GM23338 (cell line): ENCODE data around the gene HDDC3. TPM values are rescaled to one million over a fixed set of nuclear protein-coding genes. Genes with fewer than 3 reads are reported as not detected.

ENCODE experiments used
- ATAC-seq: fragments of 200-7000 bp; cut with Tn5 transposase; 3 replicates; pipeline ENCODE4 v1.9.1; 2020
- DNase-seq: peaks from one replicate; pipeline ENCODE4 v3.0.0-alpha.2; 2015; ENCODE audit warnings: low spot score
- H2AFZ ChIP-seq: fragments of 200-600 bp; sonication (generic); 2 replicates; pipeline ENCODE4 v1.8.0; 2016; ENCODE audit warnings: antibody characterized with exemption, mild to moderate bottlenecking, moderate library complexity
- H3F3A ChIP-seq: fragments of 200-600 bp; sonication (generic); replicated peaks from 2 replicates; pipeline ENCODE4 v1.8.0; 2017; ENCODE audit warnings: antibody characterized with exemption, mixed run types, low read depth
- H3K27ac ChIP-seq: fragments of 200-600 bp; sonication (generic); 2 replicates; pipeline ENCODE4 v1.6.1; 2016; ENCODE audit warnings: low read depth
- H3K27me3 ChIP-seq: fragments of 200-600 bp; sonication (generic); 2 replicates; pipeline ENCODE4 v1.8.0; 2016; ENCODE audit warnings: mild to moderate bottlenecking, mixed run types, moderate library complexity; ENCODE audit not compliant: insufficient read depth
- H3K36me3 ChIP-seq: fragments of 200-600 bp; sonication (generic); 2 replicates; pipeline ENCODE4 v1.8.0; 2016; ENCODE audit warnings: mild to moderate bottlenecking; ENCODE audit not compliant: insufficient read depth
- H3K4me1 ChIP-seq: fragments of 200-600 bp; sonication (generic); 2 replicates; pipeline ENCODE4 v1.8.0; 2016; ENCODE audit warnings: mild to moderate bottlenecking, moderate library complexity; ENCODE audit not compliant: insufficient read depth
- H3K4me2 ChIP-seq: fragments of 200-600 bp; sonication (generic); 2 replicates; pipeline ENCODE4 v1.7.1; 2017; ENCODE audit warnings: mixed run types
- H3K4me3 ChIP-seq: fragments of 200-600 bp; sonication (generic); 2 replicates; pipeline ENCODE4 v1.6.1; 2016; ENCODE audit warnings: mixed run types
- H3K79me2 ChIP-seq: fragments of 200-600 bp; sonication (generic); replicated peaks from 2 replicates; pipeline ENCODE4 v1.8.0; 2017; ENCODE audit warnings: mild to moderate bottlenecking; ENCODE audit not compliant: insufficient read depth
- H3K9me2 ChIP-seq: fragments of 200-600 bp; sonication (generic); 2 replicates; pipeline ENCODE4 v1.8.0; 2017; ENCODE audit not compliant: insufficient read depth
- H4K20me1 ChIP-seq: fragments of 200-600 bp; sonication (generic); replicated peaks from 2 replicates; pipeline ENCODE4 v1.8.0; 2017; ENCODE audit warnings: mild to moderate bottlenecking; ENCODE audit not compliant: insufficient read depth
- H3K27ac Mint-ChIP-seq: 2 replicates; pipeline ENCODE4 v1.8.0; 2020; ENCODE audit warnings: inconsistent platforms, mild to moderate bottlenecking, moderate library complexity, mixed read lengths
- H3K27me3 Mint-ChIP-seq: 3 replicates; pipeline ENCODE4 v1.8.0; 2022; ENCODE audit warnings: low read depth, mild to moderate bottlenecking, moderate library complexity, mixed read lengths, inconsistent platforms; ENCODE audit not compliant: insufficient read depth, poor library complexity
- H3K36me3 Mint-ChIP-seq: 3 replicates; pipeline ENCODE4 v1.8.0; 2021; ENCODE audit warnings: low read depth, mild to moderate bottlenecking, inconsistent platforms, moderate library complexity, mixed read lengths
- H3K4me1 Mint-ChIP-seq: 3 replicates; pipeline ENCODE4 v1.8.0; 2020; ENCODE audit warnings: mild to moderate bottlenecking, inconsistent platforms, mixed read lengths
- H3K4me3 Mint-ChIP-seq: 3 replicates; pipeline ENCODE4 v1.8.0; 2021; ENCODE audit warnings: moderate library complexity, mild to moderate bottlenecking, inconsistent platforms, mixed read lengths
- H3K9me3 Mint-ChIP-seq: 3 replicates; pipeline ENCODE4 v1.8.0; 2020; ENCODE audit warnings: moderate library complexity, mild to moderate bottlenecking, inconsistent platforms, mixed read lengths
- CREB1 ChIP-seq: fragments of 250-450 bp; sonication (Bioruptor Pico); IDR thresholded peaks from 2 replicates; pipeline ENCODE4 v1.5.0; 2020; ENCODE audit warnings: low read depth, mild to moderate bottlenecking, moderate library complexity
- EZH2 ChIP-seq: fragments of 200-600 bp; sonication (generic); IDR thresholded peaks from one replicate; pipeline ENCODE4 v1.8.0; 2017; ENCODE audit warnings: antibody characterized with exemption, mild to moderate bottlenecking, low read depth; ENCODE audit not compliant: unreplicated experiment
- EZH2phosphoT487 ChIP-seq: fragments of 200-600 bp; sonication (generic); IDR thresholded peaks from one replicate; pipeline ENCODE4 v1.8.1; 2018; ENCODE audit warnings: antibody characterized with exemption; ENCODE audit not compliant: unreplicated experiment
- JUNB ChIP-seq: IDR thresholded peaks from one replicate; pipeline ENCODE4 v1.6.1; 2016; ENCODE audit warnings: antibody characterized with exemption; ENCODE audit not compliant: unreplicated experiment
- NANOG ChIP-seq: IDR thresholded peaks from 2 replicates; pipeline ENCODE4 v1.6.1; 2016; ENCODE audit warnings: antibody characterized with exemption, borderline replicate concordance
- POLR2AphosphoS5 ChIP-seq: IDR thresholded peaks from 2 replicates; pipeline ENCODE4 v1.6.1; 2016; ENCODE audit warnings: antibody characterized with exemption, low read depth
- REST ChIP-seq: IDR thresholded peaks from one replicate; pipeline ENCODE4 v1.6.1; 2018; ENCODE audit warnings: antibody characterized with exemption; ENCODE audit not compliant: unreplicated experiment
- STAT1 ChIP-seq: IDR thresholded peaks from one replicate; pipeline ENCODE4 v1.6.1; 2016; ENCODE audit warnings: antibody characterized with exemption; ENCODE audit not compliant: unreplicated experiment
- ZNF114 ChIP-seq: fragments of 250-450 bp; sonication (Bioruptor Pico); IDR thresholded peaks from 2 replicates; pipeline ENCODE4 v1.5.0; 2020; ENCODE audit warnings: mild to moderate bottlenecking, moderate library complexity
- ZNF331 ChIP-seq: fragments of 250-450 bp; sonication (Bioruptor Pico); IDR thresholded peaks from 2 replicates; pipeline ENCODE4 v1.5.0; 2020; ENCODE audit warnings: low read depth, mild to moderate bottlenecking, moderate library complexity
- ZNF462 ChIP-seq: fragments of 250-450 bp; sonication (Bioruptor Pico); IDR thresholded peaks from 2 replicates; pipeline ENCODE4 v1.5.0; 2020; ENCODE audit warnings: mild to moderate bottlenecking, moderate library complexity
- polyA plus RNA-seq: library from polyadenylated mRNA; unstranded; fragments of >200 nt; fragmentation: Nextera tagmentation; extraction: Ambion mirVana; gene quantifications from 2 replicates; pipeline ENCODE4 v1.2.1, GENCODE V29; 2016
- total RNA-seq: library from RNA; depleted of rRNA; stranded (reverse); fragments of >200 nt; shearing (Covaris generic); gene quantifications from 2 replicates; pipeline ENCODE4 v1.2.3, GENCODE V29; 2014
- TF ChIP-seq, protein P1 (sequence below): IDR thresholded peaks from 2 replicates; pipeline ENCODE4 v1.6.1; 2016; ENCODE audit warnings: antibody characterized with exemption
- TF ChIP-seq, protein P2 (sequence below), 2 experiments: fragments of 200-600 bp in 1 of 2; sonication (generic) in 1 of 2; conservative IDR thresholded peaks; 2 replicates each; pipeline versions ENCODE4 v1.5.1 to v1.6.1; 2016 to 2017; ENCODE audit warnings: antibody characterized with exemption in 2 of 2, low read depth in 2 of 2, mild to moderate bottlenecking in 2 of 2, moderate library complexity in 1 of 2

Gene HDDC3
- total and polyA plus RNA-seq, 2 experiments from 2014 or later: 17.4 to 19.0 TPM

DNA sequence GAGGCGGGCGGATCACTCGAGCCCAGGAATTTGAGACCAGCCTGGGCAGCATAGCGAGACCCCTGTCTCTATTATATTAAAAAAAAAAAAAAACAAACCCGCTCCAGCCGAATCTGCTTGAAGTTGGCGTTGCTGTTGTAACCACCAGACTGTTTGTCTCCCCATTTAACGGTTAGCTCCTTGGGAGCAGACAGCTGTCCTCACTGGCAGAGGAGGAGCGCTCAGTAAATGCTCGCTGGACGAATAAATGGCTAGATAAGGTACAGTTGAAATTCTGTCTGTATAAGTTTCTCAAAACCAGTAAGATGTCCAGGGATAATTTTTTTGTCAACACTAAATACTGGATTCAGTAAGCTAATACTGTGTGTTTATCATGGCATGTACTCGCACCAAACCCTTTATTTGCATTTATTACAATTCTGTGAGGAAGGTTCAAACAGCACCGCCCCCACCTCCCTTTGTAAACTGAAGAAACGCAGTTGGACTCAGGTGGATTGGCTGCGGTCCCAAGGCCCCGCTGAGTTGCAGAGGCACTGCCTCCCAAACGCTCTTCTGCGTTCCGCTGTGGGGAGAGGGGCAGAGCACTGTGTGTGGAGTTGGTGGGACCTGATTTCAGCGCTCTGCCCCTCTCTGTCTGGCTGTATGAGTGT lies 23.4 kb upstream of the HDDC3 start:
- H3K27me3 Mint-ChIP-seq: peaks cover 19% of the 10 kb centered on the region
- H3K9me2 ChIP-seq: no peaks in the 10 kb centered on the region
- peak overlapping the region; percentile 84 for H3K4me2 ChIP-seq
- H3K36me3 ChIP-seq: peaks cover 7% of the 10 kb centered on the region; the same call in 1 of the 2 replicates
- peak overlapping the region; percentile 83 for H3K4me3 Mint-ChIP-seq
- H3K27me3 ChIP-seq: no peaks in the 10 kb centered on the region
- peak overlapping the region; percentile 75 for H3K4me3 ChIP-seq
- H3F3A ChIP-seq: peaks cover 17% of the 10 kb centered on the region; the same call in 1 of the 2 replicates
- ATAC-seq (no peak), DNase-seq (peak; percentile 11)
- no peak overlapping the region for H3K27ac Mint-ChIP-seq
- peaks cover 36% of the 10 kb centered on the region for H3K36me3 Mint-ChIP-seq
- H4K20me1 ChIP-seq: no peaks in the 10 kb centered on the region
- no peaks in the 10 kb centered on the region; the same call in 2 of the 3 replicates for H3K9me3 Mint-ChIP-seq
- H3K79me2 ChIP-seq: no peaks in the 10 kb centered on the region
- peak overlapping the region; percentile 95 for H3K27ac ChIP-seq
- H3K4me1 Mint-ChIP-seq: peaks cover 10% of the 10 kb centered on the region
- peak overlapping the region; percentile 90; the same call in 1 of the 2 replicates for H2AFZ ChIP-seq
- H3K4me1 ChIP-seq: peaks cover 13% of the 10 kb centered on the region
- TF ChIP-seq ZNF462 (CRISPR knock-in tag) (no peak), JUNB (no peak), STAT1 (no peak), NANOG (no peak), EZH2phosphoT487 (no peak), POLR2AphosphoS5 (no peak), ZNF331 (CRISPR knock-in tag) (no peak), EZH2 (no peak), REST (no peak), ZNF114 (no peak), CREB1 (no peak)
- TF ChIP-seq, protein P1, sequence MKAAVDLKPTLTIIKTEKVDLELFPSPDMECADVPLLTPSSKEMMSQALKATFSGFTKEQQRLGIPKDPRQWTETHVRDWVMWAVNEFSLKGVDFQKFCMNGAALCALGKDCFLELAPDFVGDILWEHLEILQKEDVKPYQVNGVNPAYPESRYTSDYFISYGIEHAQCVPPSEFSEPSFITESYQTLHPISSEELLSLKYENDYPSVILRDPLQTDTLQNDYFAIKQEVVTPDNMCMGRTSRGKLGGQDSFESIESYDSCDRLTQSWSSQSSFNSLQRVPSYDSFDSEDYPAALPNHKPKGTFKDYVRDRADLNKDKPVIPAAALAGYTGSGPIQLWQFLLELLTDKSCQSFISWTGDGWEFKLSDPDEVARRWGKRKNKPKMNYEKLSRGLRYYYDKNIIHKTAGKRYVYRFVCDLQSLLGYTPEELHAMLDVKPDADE: no peak
- TF ChIP-seq, protein P2, sequence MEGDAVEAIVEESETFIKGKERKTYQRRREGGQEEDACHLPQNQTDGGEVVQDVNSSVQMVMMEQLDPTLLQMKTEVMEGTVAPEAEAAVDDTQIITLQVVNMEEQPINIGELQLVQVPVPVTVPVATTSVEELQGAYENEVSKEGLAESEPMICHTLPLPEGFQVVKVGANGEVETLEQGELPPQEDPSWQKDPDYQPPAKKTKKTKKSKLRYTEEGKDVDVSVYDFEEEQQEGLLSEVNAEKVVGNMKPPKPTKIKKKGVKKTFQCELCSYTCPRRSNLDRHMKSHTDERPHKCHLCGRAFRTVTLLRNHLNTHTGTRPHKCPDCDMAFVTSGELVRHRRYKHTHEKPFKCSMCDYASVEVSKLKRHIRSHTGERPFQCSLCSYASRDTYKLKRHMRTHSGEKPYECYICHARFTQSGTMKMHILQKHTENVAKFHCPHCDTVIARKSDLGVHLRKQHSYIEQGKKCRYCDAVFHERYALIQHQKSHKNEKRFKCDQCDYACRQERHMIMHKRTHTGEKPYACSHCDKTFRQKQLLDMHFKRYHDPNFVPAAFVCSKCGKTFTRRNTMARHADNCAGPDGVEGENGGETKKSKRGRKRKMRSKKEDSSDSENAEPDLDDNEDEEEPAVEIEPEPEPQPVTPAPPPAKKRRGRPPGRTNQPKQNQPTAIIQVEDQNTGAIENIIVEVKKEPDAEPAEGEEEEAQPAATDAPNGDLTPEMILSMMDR (conservative IDR thresholded peaks at IDR 0.05; ENCODE audit: low read depth in 2 of 2): no peak
